Prostate gland (tissue), 2 donors: Measurements from ENCODE around the gene RAD51B. TPM values are rescaled to one million over a fixed set of nuclear protein-coding genes. Genes with fewer than 3 reads are reported as not detected.

Experiments
- DNase-seq: peaks from one replicate; pipeline ENCODE4 v3.0.0-alpha.2; 2019; ENCODE audit warnings: low spot score
- H3K27ac ChIP-seq, 2 donors: fragments of 200-600 bp; sonication (generic); 2 replicates each; pipeline ENCODE4 v1.5.1; 2017 to 2019
- H3K27me3 ChIP-seq: fragments of 200-600 bp; sonication (generic); replicated peaks from 2 replicates; pipeline ENCODE4 v1.5.1; 2019; ENCODE audit not compliant: insufficient read depth
- H3K36me3 ChIP-seq, 2 donors: fragments of 200-600 bp; sonication (generic); 1 replicate in 1 of 2; 2 replicates in 1 of 2; pipeline versions ENCODE4 v1.5.1 to v1.8.1; 2017 to 2019
- H3K4me1 ChIP-seq: fragments of 200-600 bp; sonication (generic); replicated peaks from 2 replicates; pipeline ENCODE4 v1.5.1; 2019
- H3K4me3 ChIP-seq, 2 donors: fragments of 200-600 bp; sonication (generic); 2 replicates each; pipeline ENCODE4 v1.5.1; 2017 to 2019
- H3K9me3 ChIP-seq: fragments of 200-600 bp; sonication (generic); 2 replicates; pipeline ENCODE4 v1.5.1; 2017
- POLR2A ChIP-seq: fragments of 450-650 bp; IDR thresholded peaks from one replicate; pipeline ENCODE4 v1.6.1; 2016; ENCODE audit warnings: antibody characterized with exemption, mild to moderate bottlenecking
- POLR2AphosphoS5 ChIP-seq: sonication (generic); formaldehyde crosslinking; IDR thresholded peaks from one replicate; pipeline ENCODE4 v1.6.1; 2017; ENCODE audit warnings: antibody characterized with exemption
- WGBS: methylation state at CpG from one replicate; pipeline ENCODE4 v1.1.5; 2018; 5-methylcytosine and 5-hydroxymethylcytosine counted together
- intact Hi-C: fragments of 100-400 bp; cut with DNase I; formaldehyde crosslinking; loops from one replicate; pipeline ENCODE4 v1.14.2; 2022
- total RNA-seq, 2 donors: library from RNA; depleted of rRNA; stranded (reverse); fragments of >200 nt; gene quantifications; one replicate each; pipeline ENCODE4 v1.1.0, GENCODE V29; 2016
- TF ChIP-seq, protein P1 (sequence below), 4 experiments: fragments of 200-600 bp in 2 of 4; fragments of 450-650 bp in 2 of 4; sonication (generic) in 2 of 4; IDR thresholded peaks; 1 replicate in 3 of 4; 2 replicates in 1 of 4; pipeline ENCODE4 v1.5.1; 2016 to 2019; ENCODE audit warnings: antibody characterized with exemption in 4 of 4, mild to moderate bottlenecking in 2 of 4, moderate library complexity in 2 of 4

The RAD51B gene
- total RNA-seq, 2 donors from 2014 or later, result 14.9 to 35.8 TPM

DNA sequence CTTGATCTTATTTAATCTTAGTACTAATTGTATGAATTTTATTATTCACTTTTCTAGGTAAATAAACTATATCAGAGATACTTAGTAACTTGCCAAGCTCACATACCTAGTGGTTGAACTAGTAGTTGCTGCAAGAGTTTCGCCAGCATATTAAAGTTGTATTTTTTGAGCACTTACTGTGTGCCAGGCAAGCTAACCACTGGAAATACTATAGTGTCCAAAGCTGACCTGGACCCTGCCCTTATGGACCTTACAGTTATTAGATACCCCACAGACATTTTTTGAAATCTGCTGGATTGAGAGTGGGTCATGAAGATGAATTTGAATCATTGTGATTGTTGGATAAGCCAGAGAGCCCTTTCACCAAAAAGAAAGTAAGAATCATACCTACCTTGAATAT lies 125.0 kb downstream of the RAD51B start:
- Histone ChIP-seq H3K4me1 (peaks cover 14% of the 10 kb centered on the region), H3K27ac (peak overlapping the region; percentile 38 to 84), H3K9me3 (no peaks in the 10 kb centered on the region), H3K36me3 (no peaks in the 10 kb centered on the region), H3K27me3 (no peaks in the 10 kb centered on the region), H3K4me3 (no peak overlapping the region)
- DNase-seq, result no peak
- intact Hi-C loops, result loop anchor here (5.0 to 10.0 kb wide), 2 partner anchors 303 to 580 kb away; no protein-coding TSS in a partner anchor
- TF ChIP-seq, protein P1, sequence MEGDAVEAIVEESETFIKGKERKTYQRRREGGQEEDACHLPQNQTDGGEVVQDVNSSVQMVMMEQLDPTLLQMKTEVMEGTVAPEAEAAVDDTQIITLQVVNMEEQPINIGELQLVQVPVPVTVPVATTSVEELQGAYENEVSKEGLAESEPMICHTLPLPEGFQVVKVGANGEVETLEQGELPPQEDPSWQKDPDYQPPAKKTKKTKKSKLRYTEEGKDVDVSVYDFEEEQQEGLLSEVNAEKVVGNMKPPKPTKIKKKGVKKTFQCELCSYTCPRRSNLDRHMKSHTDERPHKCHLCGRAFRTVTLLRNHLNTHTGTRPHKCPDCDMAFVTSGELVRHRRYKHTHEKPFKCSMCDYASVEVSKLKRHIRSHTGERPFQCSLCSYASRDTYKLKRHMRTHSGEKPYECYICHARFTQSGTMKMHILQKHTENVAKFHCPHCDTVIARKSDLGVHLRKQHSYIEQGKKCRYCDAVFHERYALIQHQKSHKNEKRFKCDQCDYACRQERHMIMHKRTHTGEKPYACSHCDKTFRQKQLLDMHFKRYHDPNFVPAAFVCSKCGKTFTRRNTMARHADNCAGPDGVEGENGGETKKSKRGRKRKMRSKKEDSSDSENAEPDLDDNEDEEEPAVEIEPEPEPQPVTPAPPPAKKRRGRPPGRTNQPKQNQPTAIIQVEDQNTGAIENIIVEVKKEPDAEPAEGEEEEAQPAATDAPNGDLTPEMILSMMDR (IDR thresholded peaks at IDR 0.05), result peak in 2 of 4 experiments; percentile 15 to 17
- TF ChIP-seq POLR2AphosphoS5, result no peak
- TF ChIP-seq POLR2A, result no peak
- 70% methylated on average over 1 of the region's 1 CpG for WGBS

DNA sequence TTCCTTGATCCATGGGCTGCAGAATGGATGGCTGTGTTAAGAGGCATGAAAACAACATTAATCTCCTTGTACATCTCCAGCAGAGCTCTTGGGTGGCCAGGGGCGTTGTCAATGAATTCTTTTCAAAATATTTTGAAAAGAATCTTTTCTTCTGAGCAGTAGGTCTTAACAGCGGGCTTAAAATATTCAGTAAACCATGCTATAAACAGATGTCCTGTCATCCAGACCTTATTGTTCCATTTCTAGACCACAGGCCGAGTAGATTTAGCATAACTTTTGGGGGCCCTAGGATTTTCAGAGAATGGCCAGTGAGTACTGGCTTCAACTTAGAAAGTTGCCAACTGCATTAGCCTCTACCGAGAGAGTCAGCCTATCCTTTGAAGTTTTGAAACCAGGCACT lies 130.2 kb downstream of the RAD51B start:
- peaks cover 4% of the 10 kb centered on the region for H3K4me1 ChIP-seq
- no peak overlapping the region for H3K27ac ChIP-seq
- WGBS, result 98% methylated on average over 4 of the region's 4 CpGs
- H3K36me3 ChIP-seq, result no peaks in the 10 kb centered on the region
- no peaks in the 10 kb centered on the region for H3K9me3 ChIP-seq
- intact Hi-C loops, result loop anchor here (10.0 kb wide), 1 partner anchor 575 kb away; no protein-coding TSS in a partner anchor
- no peak overlapping the region for H3K4me3 ChIP-seq
- TF ChIP-seq, protein P1 (IDR thresholded peaks at IDR 0.05), result no peak
- no peak for TF ChIP-seq POLR2A
- TF ChIP-seq POLR2AphosphoS5, result no peak
- DNase-seq, result no peak
- H3K27me3 ChIP-seq, result no peaks in the 10 kb centered on the region

- no peak overlapping the region for H3K4me3 ChIP-seq
- no peaks in the 10 kb centered on the region for H3K27me3 ChIP-seq
- no peak for DNase-seq
- 100% methylated on average over 1 of the region's 1 CpG for WGBS
- no peak for TF ChIP-seq POLR2A
- no peak for TF ChIP-seq POLR2AphosphoS5
- TF ChIP-seq, protein P1 (IDR thresholded peaks at IDR 0.05), result no peak
- intact Hi-C loops, result no loop called here
- no peaks in the 10 kb centered on the region for H3K36me3 ChIP-seq
- no peaks in the 10 kb centered on the region for H3K9me3 ChIP-seq
- no peak overlapping the region for H3K27ac ChIP-seq
- H3K4me1 ChIP-seq, result no peaks in the 10 kb centered on the region
Observed at GRCh38 chr14:67950386-67950785, 130.8 kb downstream of the RAD51B start.

DNA sequence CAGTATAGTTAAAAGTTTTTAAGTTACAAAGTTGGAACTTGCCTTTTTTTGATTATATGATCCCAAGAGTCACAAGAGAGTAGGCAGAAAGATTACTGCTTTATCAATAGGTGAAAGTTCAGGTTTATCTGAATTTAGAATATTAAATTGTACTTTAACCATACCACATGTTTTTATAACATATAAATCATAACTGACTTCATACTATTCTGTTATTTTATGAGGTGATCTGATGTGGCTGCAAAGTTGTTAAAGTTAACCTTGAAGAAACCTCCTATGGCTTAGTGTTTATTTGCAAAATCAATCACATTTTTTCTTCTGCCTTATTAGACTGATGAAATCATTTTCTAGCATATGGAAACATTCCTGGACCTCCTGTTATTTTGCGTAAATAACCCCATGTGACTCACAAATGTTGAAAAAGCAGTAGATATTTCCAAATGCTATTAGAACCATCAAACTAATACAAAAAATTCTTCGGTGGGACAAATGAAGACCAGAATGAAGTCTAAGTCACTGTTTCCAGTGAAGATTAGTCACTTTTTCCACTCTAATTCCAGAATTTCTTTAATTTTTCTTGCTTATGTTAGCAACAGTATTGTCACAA lies 132.1 kb downstream of the RAD51B start:
- Histone ChIP-seq H3K4me1 (no peaks in the 10 kb centered on the region), H3K27ac (no peak overlapping the region), H3K4me3 (no peak overlapping the region), H3K36me3 (no peaks in the 10 kb centered on the region), H3K9me3 (no peaks in the 10 kb centered on the region), H3K27me3 (no peaks in the 10 kb centered on the region)
- intact Hi-C loops, result no loop called here
- no peak for DNase-seq
- TF ChIP-seq POLR2AphosphoS5 (no peak), POLR2A (no peak)
- WGBS, result 94% methylated on average over 2 of the region's 2 CpGs

DNA sequence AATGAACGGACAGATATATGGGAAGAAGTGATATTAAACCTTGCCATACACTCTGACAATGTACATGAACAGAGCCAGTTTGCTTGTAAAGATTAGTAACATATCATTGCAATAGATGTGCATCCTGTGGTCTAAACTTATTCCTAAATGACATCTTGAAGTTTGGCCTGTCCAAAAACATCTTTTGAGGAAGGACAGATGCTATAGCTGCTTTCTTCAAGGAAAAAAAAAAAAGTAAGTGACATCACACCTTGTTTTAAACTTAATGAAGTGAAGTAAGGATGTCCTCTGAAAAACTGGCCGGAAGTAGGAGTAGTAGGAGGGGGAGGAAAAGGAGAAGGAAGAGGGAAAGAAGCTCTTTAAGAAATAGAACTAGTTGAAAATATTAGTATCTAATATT lies 132.8 kb downstream of the RAD51B start:
- TF ChIP-seq, protein P1 (IDR thresholded peaks at IDR 0.05), result no peak
- TF ChIP-seq POLR2A, result no peak
- no peak for TF ChIP-seq POLR2AphosphoS5
- Histone ChIP-seq H3K9me3 (no peaks in the 10 kb centered on the region), H3K4me3 (no peak overlapping the region), H3K4me1 (no peaks in the 10 kb centered on the region), H3K27me3 (no peaks in the 10 kb centered on the region), H3K36me3 (no peaks in the 10 kb centered on the region), H3K27ac (no peak overlapping the region)
- 86% methylated on average over 2 of the region's 2 CpGs for WGBS
- no peak for DNase-seq
- intact Hi-C loops, result no loop called here
